GM12865 (cell line): ENCODE data around the gene MCF2L2.
A peak's percentile ranks its signal among the peaks of the same experiment; 100 is the strongest.
"Not testable (repeated sequence)": the region's sequence is repeated elsewhere in the genome, so short reads cannot be mapped to it uniquely, and the experiment has no call there.

ENCODE experiments used
- DNase-seq: peaks from one replicate; pipeline ENCODE4 v3.0.0; 2010; ENCODE audit warnings: low read depth
- H3K4me3 ChIP-seq: 2 replicates; pipeline ENCODE4 v1.5.1; 2011; ENCODE audit warnings: mild to moderate bottlenecking, low read depth, low read length, control low read depth
- CTCF ChIP-seq: IDR thresholded peaks from 2 replicates; pipeline ENCODE4 v1.5.1; 2011; ENCODE audit warnings: low read length, control low read depth, low read depth, inconsistent platforms; ENCODE audit not compliant: insufficient read depth; ENCODE audit errors: missing control alignments

The MCF2L2 gene

GRCh38 chr3:183434992-183435391 lies 6.6 kb upstream of the MCF2L2 start:
- H3K4me3 ChIP-seq, result no peak overlapping the region
- TF ChIP-seq CTCF, result no peak
- no peak for DNase-seq

GRCh38 chr3:183434503-183434902 lies 6.1 kb upstream of the MCF2L2 start:
- no peak for TF ChIP-seq CTCF
- H3K4me3 ChIP-seq, result no peak overlapping the region
- no peak for DNase-seq

- TF ChIP-seq CTCF, result no peak
- no peak overlapping the region for H3K4me3 ChIP-seq
- peak; percentile 38 for DNase-seq
Observed at GRCh38 chr3:183430325-183430957, 2.0 kb upstream of the MCF2L2 start.

- peak overlapping the region; percentile 70 for H3K4me3 ChIP-seq
- peak; percentile 39 for DNase-seq
- no peak for TF ChIP-seq CTCF
Observed at GRCh38 chr3:183427876-183428446, 458 bp downstream of the MCF2L2 start.

- DNase-seq, result no peak
Observed at GRCh38 chr3:183427196-183427875, 1.1 kb downstream of the MCF2L2 start.

GRCh38 chr3:183418807-183419206 lies 9.6 kb downstream of the MCF2L2 start:
- DNase-seq, H3K4me3 ChIP-seq: not testable (repeated sequence)

More at GRCh38 chr3:183427196-183427875, 1.1 kb downstream of the MCF2L2 start:
- peak overlapping the region; percentile 70 for H3K4me3 ChIP-seq
- no peak for TF ChIP-seq CTCF

GRCh38 chr3:183411216-183411922 lies 17.1 kb downstream of the MCF2L2 start:
- no peak overlapping the region for H3K4me3 ChIP-seq
- no peak for TF ChIP-seq CTCF
- DNase-seq, result no peak
